GM12878 (cell line): Measurements from ENCODE around the gene CTBS. TPM values are rescaled to one million over a fixed set of nuclear protein-coding genes. Genes with fewer than 3 reads are reported as not detected.

Experiments
- ATAC-seq: fragments of 200-7000 bp; cut with Tn5 transposase; 3 replicates; pipeline ENCODE4 v1.9.1; 2020; ENCODE audit warnings: mild to moderate bottlenecking, moderate library complexity
- BruUV-seq: library from RNA; stranded (reverse); fragments of 400-500 nt; replicated peaks from 2 replicates; lab custom pipeline; 2021; lab: Mats Ljungman, UMichigan
- CTCF ChIA-PET: fragments of 300-600 bp; sonication (Branson Sonifier 250); formaldehyde crosslinking; extraction: SDS; loops from one replicate; lab custom pipeline; 2021; ENCODE audit warnings: inconsistent platforms; lab: Yijun Ruan, JAX
- POLR2A ChIA-PET: fragments of 350-600 bp; formaldehyde crosslinking; extraction: SDS; loops from one replicate; lab custom pipeline; 2021; ENCODE audit warnings: inconsistent platforms; lab: Charles Lee
- RAD21 ChIA-PET: fragments of 300-600 bp; sonication (Branson Sonifier 250); formaldehyde crosslinking; loops from one replicate; lab custom pipeline; 2023; ENCODE audit warnings: antibody characterized with exemption; ENCODE audit not compliant: unreplicated experiment; lab: Charles Lee
- SMC1A ChIA-PET: fragments of 300-600 bp; sonication (Branson Sonifier 250); formaldehyde crosslinking; loops from one replicate; lab custom pipeline; 2023; ENCODE audit not compliant: unreplicated experiment, uncharacterized antibody; lab: Charles Lee
- DNase-seq: peaks from one replicate; pipeline ENCODE4 v3.0.0-alpha.2; 2011; ENCODE audit warnings: low read depth, low spot score
- FAIRE-seq: peaks from 3 replicates; lab custom pipeline; 2011; peaks lifted over from hg19 to GRCh38; lab: Jason Lieb, UNC
- H2AFZ ChIP-seq: 2 replicates; pipeline ENCODE4 v1.6.0; 2011; ENCODE audit warnings: low read depth, low read length, control low read depth; ENCODE audit not compliant: control insufficient read depth
- H3K27ac ChIP-seq: 2 replicates; pipeline ENCODE4 v1.5.1; 2011; ENCODE audit warnings: control low read depth; ENCODE audit not compliant: control insufficient read depth, insufficient read depth
- H3K27me3 ChIP-seq, 2 experiments: replicated peaks in 1 of 2; 2 replicates each; pipeline versions ENCODE4 v1.6.0 to v1.6.1; 2011; ENCODE audit warnings: low read length in 1 of 2; ENCODE audit not compliant: control insufficient read depth in 2 of 2, insufficient read depth in 2 of 2
- H3K36me3 ChIP-seq, 2 experiments: 2 replicates each; pipeline ENCODE4 v1.5.1; 2011; ENCODE audit warnings: low read length in 1 of 2; ENCODE audit not compliant: control insufficient read depth in 2 of 2, insufficient read depth in 2 of 2
- H3K4me1 ChIP-seq: 2 replicates; pipeline ENCODE4 v1.6.1; 2011; ENCODE audit warnings: mild to moderate bottlenecking, low read length, moderate library complexity, mixed read lengths; ENCODE audit not compliant: control insufficient read depth, insufficient read depth
- H3K4me2 ChIP-seq: 2 replicates; pipeline ENCODE4 v1.6.0; 2011; ENCODE audit warnings: control low read depth; ENCODE audit not compliant: control insufficient read depth, insufficient read depth
- H3K4me3 ChIP-seq: fragments of 200-600 bp; sonication (generic); 2 replicates; pipeline ENCODE4 v1.5.1; 2016
- H3K79me2 ChIP-seq: 2 replicates; pipeline ENCODE4 v1.6.0; 2011; ENCODE audit warnings: low read length; ENCODE audit not compliant: control insufficient read depth, insufficient read depth
- H3K9ac ChIP-seq: 2 replicates; pipeline ENCODE4 v1.8.0; 2011; ENCODE audit warnings: low read length, control low read depth, mixed read lengths; ENCODE audit not compliant: control insufficient read depth, insufficient read depth
- H3K9me3 ChIP-seq: replicated peaks from 3 replicates; pipeline ENCODE4 v1.5.1; 2011; ENCODE audit warnings: mild to moderate bottlenecking, low read length; ENCODE audit not compliant: control insufficient read depth, insufficient read depth
- H4K20me1 ChIP-seq: 2 replicates; pipeline ENCODE4 v1.6.0; 2011; ENCODE audit not compliant: control insufficient read depth, insufficient read depth
- BACH1 ChIP-seq: fragments of 450-650 bp; IDR thresholded peaks from 2 replicates; pipeline ENCODE4 v1.6.1; 2017; ENCODE audit warnings: mild to moderate bottlenecking, borderline replicate concordance
- CBFB ChIP-seq: IDR thresholded peaks from 2 replicates; pipeline ENCODE4 v1.6.1; 2016; ENCODE audit warnings: antibody characterized with exemption, low read depth
- EED ChIP-seq: sonication (generic); IDR thresholded peaks from 2 replicates; pipeline ENCODE4 v1.6.1; 2016; ENCODE audit warnings: antibody characterized with exemption, low read depth
- ESRRA ChIP-seq: IDR thresholded peaks from 2 replicates; pipeline ENCODE4 v1.6.1; 2012; ENCODE audit warnings: mild to moderate bottlenecking, low read length, improper control_type of control experiment
- JUND ChIP-seq: IDR thresholded peaks from 2 replicates; pipeline ENCODE4 v1.6.1; 2012; ENCODE audit warnings: low read depth, mild to moderate bottlenecking, low read length, improper control_type of control experiment, moderate library complexity
- KDM1A ChIP-seq: fragments of 200-600 bp; sonication (generic); IDR thresholded peaks from 2 replicates; pipeline ENCODE4 v1.6.1; 2016; ENCODE audit warnings: borderline replicate concordance
- NR2F1 ChIP-seq: fragments of 450-650 bp; conservative IDR thresholded peaks from 2 replicates; pipeline ENCODE4 v1.6.1; 2017; ENCODE audit warnings: mild to moderate bottlenecking
- PAX5 ChIP-seq: IDR thresholded peaks from 2 replicates; pipeline ENCODE4 v1.6.1; 2011; ENCODE audit warnings: low read depth, low read length, borderline replicate concordance
- RUNX3 ChIP-seq: IDR thresholded peaks from 2 replicates; pipeline ENCODE4 v1.6.1; 2012; ENCODE audit warnings: low read length, inconsistent platforms
- SMC3 ChIP-seq: IDR thresholded peaks from 2 replicates; pipeline ENCODE4 v1.6.1; 2011; ENCODE audit warnings: low read length, improper control_type of control experiment, borderline replicate concordance
- SP1 ChIP-seq: IDR thresholded peaks from one replicate; pipeline ENCODE4 v1.6.1; 2011; ENCODE audit warnings: low read depth, low read length
- YBX1 ChIP-seq: fragments of 450-650 bp; IDR thresholded peaks from 2 replicates; pipeline ENCODE4 v1.6.1; 2016; ENCODE audit warnings: antibody characterized with exemption
- YY1 ChIP-seq: IDR thresholded peaks from 2 replicates; pipeline ENCODE4 v1.6.1; 2011; ENCODE audit warnings: low read depth, mild to moderate bottlenecking, low read length
- WGBS: methylation state at CpG from one replicate; pipeline ENCODE4 v1.1.6; 2016; ENCODE audit warnings: low lambda C conversion rate; ENCODE audit not compliant: insufficient replicate concordance, insufficient coverage; ENCODE audit errors: missing lambda C conversion rate; 5-methylcytosine and 5-hydroxymethylcytosine counted together
- in situ Hi-C: fragments of 300-500 bp; cut with MboI; formaldehyde crosslinking; loops from 9 replicates; pipeline ENCODE4 v1.14.3; 2018; ENCODE audit warnings: mixed read lengths
- intact Hi-C: fragments of 100-400 bp; cut with micrococcal nuclease; formaldehyde crosslinking; loops from one replicate; pipeline ENCODE4 v1.14.2; 2022; ENCODE audit not compliant: unreplicated experiment
- polyA plus RNA-seq, 11 experiments: library from polyadenylated mRNA; depleted of rRNA in 4 of 11; unstranded in 6 of 11; stranded (reverse) in 5 of 11; fragments of >200 nt; fragmentation: Nextera tagmentation in 4 of 11; fragmentation: Illumina TruSeq in 1 of 11; extraction: Ambion mirVana in 4 of 11; extraction: Trizol in 1 of 11; gene quantifications; 1 replicate in 1 of 11; 2 replicates in 10 of 11; pipeline versions ENCODE4 v1.2.1 to v1.2.3, GENCODE V29; 2011 to 2016; ENCODE audit warnings: inconsistent platforms in 2 of 11, missing spikeins in 2 of 11, low read depth in 1 of 11
- total RNA-seq, 4 experiments: library from RNA; depleted of rRNA in 3 of 4; stranded (reverse); fragments of >200 nt in 3 of 4; fragmentation: Illumina TruSeq in 1 of 4; extraction: Trizol in 1 of 4; gene quantifications; 2 replicates each; pipeline versions ENCODE4 v1.2.1 to v1.2.3, GENCODE V29; 2013 to 2021
- TF ChIP-seq, protein P1 (sequence below): fragments of 450-650 bp; IDR thresholded peaks from 2 replicates; pipeline ENCODE4 v1.6.1; 2017; ENCODE audit warnings: mild to moderate bottlenecking, moderate library complexity
- TF ChIP-seq, protein P2 (sequence below): IDR thresholded peaks from 2 replicates; pipeline ENCODE4 v1.6.1; 2012; ENCODE audit warnings: low read length, inconsistent platforms

CTBS gene
- total and polyA plus RNA-seq, 10 of the 15 experiments (the other 5 are each of a cell fraction or from before 2014, with no cell fraction given) = 4.3 to 21.2 (median 12.3) TPM

DNA sequence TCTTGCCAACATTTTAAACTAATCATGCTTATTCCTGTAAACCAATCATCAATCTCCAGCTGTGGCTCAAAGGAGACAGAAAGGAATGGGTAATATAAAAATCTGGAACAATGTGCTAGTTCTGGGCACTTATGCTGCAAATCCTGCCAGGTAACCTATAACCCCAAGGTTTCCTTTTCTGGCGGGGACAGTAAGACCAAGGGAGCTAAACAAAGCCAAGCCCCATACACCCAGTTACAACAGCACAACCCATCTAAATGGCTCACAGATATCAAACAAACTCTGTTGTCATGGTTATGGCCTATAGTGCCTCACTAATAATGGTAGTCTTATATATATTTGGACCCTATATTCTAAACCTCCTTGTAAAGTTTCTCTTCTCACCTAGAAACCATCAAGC is 36.9 kb upstream of the CTBS start (continued):
- TF ChIP-seq, protein P1, sequence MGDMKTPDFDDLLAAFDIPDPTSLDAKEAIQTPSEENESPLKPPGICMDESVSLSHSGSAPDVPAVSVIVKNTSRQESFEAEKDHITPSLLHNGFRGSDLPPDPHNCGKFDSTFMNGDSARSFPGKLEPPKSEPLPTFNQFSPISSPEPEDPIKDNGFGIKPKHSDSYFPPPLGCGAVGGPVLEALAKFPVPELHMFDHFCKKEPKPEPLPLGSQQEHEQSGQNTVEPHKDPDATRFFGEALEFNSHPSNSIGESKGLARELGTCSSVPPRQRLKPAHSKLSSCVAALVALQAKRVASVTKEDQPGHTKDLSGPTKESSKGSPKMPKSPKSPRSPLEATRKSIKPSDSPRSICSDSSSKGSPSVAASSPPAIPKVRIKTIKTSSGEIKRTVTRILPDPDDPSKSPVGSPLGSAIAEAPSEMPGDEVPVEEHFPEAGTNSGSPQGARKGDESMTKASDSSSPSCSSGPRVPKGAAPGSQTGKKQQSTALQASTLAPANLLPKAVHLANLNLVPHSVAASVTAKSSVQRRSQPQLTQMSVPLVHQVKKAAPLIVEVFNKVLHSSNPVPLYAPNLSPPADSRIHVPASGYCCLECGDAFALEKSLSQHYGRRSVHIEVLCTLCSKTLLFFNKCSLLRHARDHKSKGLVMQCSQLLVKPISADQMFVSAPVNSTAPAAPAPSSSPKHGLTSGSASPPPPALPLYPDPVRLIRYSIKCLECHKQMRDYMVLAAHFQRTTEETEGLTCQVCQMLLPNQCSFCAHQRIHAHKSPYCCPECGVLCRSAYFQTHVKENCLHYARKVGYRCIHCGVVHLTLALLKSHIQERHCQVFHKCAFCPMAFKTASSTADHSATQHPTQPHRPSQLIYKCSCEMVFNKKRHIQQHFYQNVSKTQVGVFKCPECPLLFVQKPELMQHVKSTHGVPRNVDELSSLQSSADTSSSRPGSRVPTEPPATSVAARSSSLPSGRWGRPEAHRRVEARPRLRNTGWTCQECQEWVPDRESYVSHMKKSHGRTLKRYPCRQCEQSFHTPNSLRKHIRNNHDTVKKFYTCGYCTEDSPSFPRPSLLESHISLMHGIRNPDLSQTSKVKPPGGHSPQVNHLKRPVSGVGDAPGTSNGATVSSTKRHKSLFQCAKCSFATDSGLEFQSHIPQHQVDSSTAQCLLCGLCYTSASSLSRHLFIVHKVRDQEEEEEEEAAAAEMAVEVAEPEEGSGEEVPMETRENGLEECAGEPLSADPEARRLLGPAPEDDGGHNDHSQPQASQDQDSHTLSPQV = no peak
- TF ChIP-seq RUNX3 (no peak), KDM1A (no peak), YY1 (no peak), ESRRA (no peak), PAX5 (no peak), CBFB (no peak), EED (no peak), SP1 (no peak)

DNA sequence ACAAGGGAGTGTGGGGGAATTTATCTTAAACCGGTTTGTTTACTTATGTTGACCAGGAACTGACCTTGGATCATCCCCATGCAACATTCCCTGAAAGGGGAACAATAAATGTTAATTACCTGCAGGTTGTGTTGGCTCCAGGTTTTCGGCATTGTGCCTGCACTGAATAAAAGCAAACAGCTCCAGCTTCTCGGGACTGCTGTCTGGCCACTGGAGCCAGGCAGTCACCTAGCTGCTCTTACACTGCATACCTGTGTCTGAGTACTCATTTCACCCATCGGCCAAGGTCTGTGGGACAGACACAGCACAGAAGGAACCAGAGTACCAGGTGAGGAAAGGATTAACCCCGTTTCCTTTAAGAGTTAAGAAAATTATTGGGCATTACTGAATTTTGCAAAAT is 32.7 kb upstream of the CTBS start:
- no peak overlapping the region for H3K4me2 ChIP-seq
- FAIRE-seq = no peak
- H3K4me1 ChIP-seq = no peaks in the 10 kb centered on the region
- no peaks in the 10 kb centered on the region for H4K20me1 ChIP-seq
- H3K36me3 ChIP-seq = no peaks in the 10 kb centered on the region
- no peaks in the 10 kb centered on the region for H3K27me3 ChIP-seq
- peaks cover 20% of the 10 kb centered on the region for H3K9me3 ChIP-seq
- H3K27ac ChIP-seq = no peak overlapping the region
- SMC1A ChIA-PET = interaction anchor here (0.6 to 3.1 kb wide), 3 partner anchors 8 to 165 kb away, joined by 3 to 8 read pairs (median 5); no protein-coding TSS in a partner anchor
- 46% methylated on average over 5 of the region's 5 CpGs for WGBS
- no peak overlapping the region for H3K4me3 ChIP-seq
- RAD21 ChIA-PET = no interaction called here
- TF ChIP-seq JUND (no peak), SMC3 (no peak), NR2F1 (no peak), BACH1 (no peak), YBX1 (no peak)
- TF ChIP-seq, protein P2, sequence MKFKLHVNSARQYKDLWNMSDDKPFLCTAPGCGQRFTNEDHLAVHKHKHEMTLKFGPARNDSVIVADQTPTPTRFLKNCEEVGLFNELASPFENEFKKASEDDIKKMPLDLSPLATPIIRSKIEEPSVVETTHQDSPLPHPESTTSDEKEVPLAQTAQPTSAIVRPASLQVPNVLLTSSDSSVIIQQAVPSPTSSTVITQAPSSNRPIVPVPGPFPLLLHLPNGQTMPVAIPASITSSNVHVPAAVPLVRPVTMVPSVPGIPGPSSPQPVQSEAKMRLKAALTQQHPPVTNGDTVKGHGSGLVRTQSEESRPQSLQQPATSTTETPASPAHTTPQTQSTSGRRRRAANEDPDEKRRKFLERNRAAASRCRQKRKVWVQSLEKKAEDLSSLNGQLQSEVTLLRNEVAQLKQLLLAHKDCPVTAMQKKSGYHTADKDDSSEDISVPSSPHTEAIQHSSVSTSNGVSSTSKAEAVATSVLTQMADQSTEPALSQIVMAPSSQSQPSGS = no peak
- no peak for ATAC-seq
- CTCF ChIA-PET = interaction anchor here (0.8 to 1.3 kb wide), 2 partner anchors 175 to 465 kb away, joined by 3 to 4 read pairs; no protein-coding TSS in a partner anchor
- intact Hi-C loops (no loop called here), in situ Hi-C loops (no loop called here)
- no peak overlapping the region for H3K9ac ChIP-seq
- H3K79me2 ChIP-seq = no peaks in the 10 kb centered on the region
- no peak for DNase-seq
- BruUV-seq = no TSS peak
- H2AFZ ChIP-seq = no peak overlapping the region
- POLR2A ChIA-PET = no interaction called here
